GM12872 (cell line): Measurements from ENCODE around the gene TRPC4.

Experiments
- TF ChIP-seq, protein P1 (sequence below): IDR thresholded peaks from 3 replicates; pipeline ENCODE4 v1.5.1; 2011; ENCODE audit warnings: low read depth, mild to moderate bottlenecking, low read length, moderate library complexity; ENCODE audit not compliant: insufficient read depth

The TRPC4 gene

DNA sequence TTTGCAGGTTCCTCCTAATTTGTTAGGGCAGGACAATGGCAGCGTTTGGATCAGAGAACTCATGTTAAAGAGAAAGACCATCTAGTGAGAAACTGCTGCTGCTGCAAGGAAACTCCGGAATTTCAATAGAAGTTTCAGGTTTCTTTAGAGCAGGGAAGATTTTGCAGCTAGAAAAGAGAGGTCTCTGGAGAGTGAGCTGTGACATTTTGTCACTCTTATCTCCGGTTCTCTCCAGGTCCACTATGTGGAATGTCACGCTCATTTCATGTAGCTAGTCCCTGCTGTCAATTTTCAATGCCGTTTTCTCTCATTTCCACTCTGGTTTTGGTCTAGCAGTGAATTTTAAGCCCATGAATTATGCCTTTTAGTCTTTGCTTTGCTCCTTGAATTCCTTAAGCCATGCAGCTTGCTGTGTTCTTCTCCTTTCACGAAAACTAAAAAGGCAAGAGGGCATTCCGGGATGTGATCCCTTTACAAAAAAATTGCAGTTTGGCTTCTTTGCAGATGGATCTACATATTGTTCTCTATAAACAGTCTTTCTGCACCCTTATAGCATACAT is 224.3 kb downstream of the TRPC4 start:
- TF ChIP-seq, protein P1, sequence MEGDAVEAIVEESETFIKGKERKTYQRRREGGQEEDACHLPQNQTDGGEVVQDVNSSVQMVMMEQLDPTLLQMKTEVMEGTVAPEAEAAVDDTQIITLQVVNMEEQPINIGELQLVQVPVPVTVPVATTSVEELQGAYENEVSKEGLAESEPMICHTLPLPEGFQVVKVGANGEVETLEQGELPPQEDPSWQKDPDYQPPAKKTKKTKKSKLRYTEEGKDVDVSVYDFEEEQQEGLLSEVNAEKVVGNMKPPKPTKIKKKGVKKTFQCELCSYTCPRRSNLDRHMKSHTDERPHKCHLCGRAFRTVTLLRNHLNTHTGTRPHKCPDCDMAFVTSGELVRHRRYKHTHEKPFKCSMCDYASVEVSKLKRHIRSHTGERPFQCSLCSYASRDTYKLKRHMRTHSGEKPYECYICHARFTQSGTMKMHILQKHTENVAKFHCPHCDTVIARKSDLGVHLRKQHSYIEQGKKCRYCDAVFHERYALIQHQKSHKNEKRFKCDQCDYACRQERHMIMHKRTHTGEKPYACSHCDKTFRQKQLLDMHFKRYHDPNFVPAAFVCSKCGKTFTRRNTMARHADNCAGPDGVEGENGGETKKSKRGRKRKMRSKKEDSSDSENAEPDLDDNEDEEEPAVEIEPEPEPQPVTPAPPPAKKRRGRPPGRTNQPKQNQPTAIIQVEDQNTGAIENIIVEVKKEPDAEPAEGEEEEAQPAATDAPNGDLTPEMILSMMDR, result no peak

DNA sequence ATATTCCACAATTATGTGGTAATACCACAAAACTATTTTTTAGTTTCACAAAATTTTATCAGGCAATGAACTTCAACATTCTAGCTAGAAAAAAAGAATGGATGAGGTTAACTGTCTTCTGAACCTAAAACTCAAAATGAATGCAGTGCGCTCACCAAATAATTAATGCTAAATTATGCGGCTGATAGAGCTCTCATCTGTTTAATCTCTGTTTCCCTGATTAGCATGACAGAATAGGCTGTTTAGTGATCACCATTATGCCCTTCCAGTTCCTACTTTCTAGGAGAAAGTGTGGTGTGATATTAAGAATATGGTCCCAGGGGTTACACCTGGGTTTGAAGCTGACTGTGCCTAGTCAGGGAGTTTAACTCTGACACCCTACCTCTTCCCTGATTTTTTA is 228.2 kb downstream of the TRPC4 start:
- TF ChIP-seq, protein P1, result no peak

GRCh38 chr13:37640499-37640898 is 229.1 kb downstream of the TRPC4 start:
- TF ChIP-seq, protein P1, result no peak

DNA sequence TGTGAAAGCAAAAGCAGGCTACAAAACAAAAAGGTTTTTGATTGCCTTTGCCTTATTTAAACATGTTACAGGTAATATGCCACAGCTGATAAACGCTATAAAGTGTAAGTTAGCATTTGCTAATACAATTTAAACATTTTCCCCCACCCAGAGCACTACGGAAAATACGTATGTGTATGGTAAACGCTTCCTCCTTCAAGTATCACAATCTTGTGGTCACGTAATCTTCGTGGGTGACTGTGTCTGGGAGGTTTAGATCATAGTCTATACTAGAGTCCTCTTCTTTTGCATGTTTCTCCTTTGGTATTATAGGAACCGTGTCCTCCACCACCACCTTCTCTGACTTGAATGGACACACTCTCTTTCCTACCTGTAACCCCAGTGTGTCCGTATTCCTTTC is 232.9 kb downstream of the TRPC4 start:
- TF ChIP-seq, protein P1, result no peak

GRCh38 chr13:37632294-37632693 is 237.3 kb downstream of the TRPC4 start:
- TF ChIP-seq, protein P1, result no peak

DNA sequence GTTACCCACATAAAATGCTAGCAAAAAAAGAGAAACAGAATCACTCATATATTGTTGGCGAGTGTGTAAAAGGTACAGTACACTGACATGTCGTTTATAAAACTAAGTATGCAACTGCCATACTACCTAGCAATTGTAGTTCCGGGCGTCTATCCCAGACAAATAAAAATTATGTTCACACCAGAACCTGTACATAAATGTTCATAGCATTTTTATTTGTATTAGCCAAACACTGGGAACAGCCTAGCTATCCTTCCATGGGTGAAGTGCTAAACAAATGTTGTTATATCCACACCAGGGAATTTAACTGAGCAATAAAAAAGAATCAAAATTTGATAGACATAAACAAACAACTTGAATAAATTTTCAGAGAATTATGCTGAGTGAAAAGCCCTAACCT is 242.1 kb downstream of the TRPC4 start:
- TF ChIP-seq, protein P1, result no peak

DNA sequence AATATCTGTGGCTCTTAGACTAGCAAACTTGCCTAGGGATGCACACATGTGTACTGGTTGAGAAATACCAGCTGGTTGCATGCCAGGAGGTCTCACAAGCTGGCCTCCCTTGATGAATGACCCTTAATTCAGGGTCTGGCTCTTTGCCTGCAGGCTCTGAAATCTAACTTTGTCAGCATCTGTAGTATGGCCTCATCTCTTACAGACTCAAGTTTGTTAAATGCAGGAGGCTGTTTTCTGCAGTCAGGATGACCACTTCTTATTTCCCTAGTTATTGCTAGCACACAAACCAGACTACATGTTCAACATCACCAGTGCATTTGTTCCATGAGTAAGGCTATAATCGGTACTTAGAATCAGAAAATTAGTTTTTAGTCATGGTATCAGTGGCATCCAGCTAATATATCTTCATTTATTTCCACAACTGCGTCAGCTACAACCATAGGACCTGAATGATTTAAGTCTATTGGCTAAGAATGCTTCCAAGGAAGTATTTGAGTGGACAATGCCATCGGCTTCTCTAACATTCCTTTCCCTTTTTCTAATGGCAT is 247.7 kb downstream of the TRPC4 start:
- TF ChIP-seq, protein P1, result no peak

DNA sequence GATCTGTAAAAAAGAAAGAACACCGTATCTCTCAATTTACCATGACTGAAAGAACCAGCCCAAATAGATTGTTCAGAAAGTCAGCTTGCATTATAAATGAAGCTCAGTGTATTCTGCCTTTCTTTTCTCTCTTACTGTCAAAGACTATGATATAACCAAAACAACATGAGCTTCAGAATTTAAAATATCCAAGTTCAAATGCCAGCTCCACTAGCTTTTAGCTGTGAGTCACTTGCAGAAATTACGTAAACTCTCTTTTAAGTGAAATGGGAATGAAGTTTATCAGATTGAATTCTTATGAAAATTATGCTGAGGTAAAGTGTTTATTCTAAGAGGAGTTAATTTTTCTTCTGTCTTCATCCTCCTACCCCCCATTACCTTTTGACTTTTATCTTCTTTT is 251.0 kb downstream of the TRPC4 start:
- TF ChIP-seq, protein P1, result no peak
